ENCODE results near the gene ISG20L2.

The ISG20L2 gene

DNA sequence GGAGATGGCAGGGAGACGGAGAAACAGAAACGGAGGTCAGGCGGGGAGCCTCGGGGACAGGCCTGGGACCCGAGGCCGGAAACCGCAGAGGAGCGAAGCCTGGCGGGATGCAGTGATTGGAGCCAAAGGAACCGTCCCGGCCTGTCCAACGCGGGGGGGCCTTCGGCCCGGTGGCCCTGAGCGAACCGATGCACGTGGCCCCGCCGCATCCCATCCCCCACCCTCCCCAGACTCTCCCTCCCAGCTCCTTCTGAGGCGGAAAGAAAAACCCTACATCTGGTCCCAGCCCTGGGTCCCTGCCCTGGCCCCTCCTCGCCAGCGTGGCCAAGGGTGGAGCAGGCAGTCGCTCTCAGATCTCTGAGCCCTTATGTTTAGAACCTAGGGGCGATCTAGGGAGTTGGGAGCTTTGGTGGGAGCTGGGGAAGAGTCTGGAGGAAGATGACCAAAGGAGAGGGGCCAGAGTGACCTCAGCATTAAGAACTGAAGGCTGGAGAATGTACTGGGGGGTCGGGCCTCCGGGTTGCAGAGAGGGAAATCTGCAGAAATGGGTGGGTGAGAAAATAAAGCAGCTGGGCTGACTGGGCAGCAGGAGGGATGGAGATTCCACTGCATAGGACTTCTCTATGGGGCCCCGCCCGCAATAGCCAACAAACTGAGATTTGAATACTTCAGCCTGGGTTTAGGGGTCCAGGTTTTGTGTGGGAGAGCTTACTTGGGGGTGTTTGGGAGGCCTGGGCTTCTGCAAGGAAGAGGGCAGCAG is 21.7 kb downstream of the ISG20L2 start:
- TF ChIP-seq ZFP30 (CRISPR knock-in tag; IDR thresholded peaks at IDR 0.05) = no peak
- no peak for TF ChIP-seq TCF4 (CRISPR knock-in tag; IDR thresholded peaks at IDR 0.05; ENCODE audit: borderline replicate concordance)
- no peak for ATAC-seq

DNA sequence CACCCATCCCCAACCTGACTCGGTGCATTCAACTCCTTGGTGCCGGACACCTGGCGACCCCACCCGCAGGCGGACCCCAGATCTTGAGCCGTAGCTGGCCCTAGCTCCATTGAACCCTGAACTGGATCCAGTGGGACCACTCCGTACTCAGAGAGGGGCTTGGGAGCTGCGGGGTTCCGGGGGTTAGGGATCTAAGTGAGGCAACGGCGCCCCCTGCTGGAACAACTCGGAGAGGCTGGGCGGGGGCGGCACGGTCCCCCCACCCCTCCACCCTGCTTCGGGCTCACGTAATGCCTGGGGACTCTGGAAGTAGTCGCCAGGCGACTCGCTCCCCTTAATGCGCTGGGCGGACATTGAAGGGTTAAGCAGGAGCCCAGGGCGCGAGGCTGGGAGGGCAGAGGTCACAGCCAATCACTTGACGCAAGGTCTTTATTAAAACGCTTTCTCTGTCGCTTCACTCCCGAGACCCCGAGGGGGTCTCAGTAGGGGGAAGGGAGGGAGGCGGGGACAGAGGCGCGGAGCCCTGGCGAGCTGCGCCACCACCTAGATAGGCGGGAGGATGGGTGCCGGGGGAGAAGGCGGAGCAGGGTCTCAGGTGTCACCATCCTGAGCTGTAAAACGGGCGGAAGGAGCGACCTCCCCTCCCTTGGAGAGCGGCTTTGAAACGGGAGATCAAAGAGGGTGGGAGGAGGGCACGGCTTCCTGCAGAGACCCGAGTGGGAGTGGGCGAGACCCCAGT is 22.5 kb downstream of the ISG20L2 start:
- ATAC-seq = peak; percentile 24
- TF ChIP-seq ZFP3 (CRISPR knock-in tag; IDR thresholded peaks at IDR 0.05) = no peak
- no peak for TF ChIP-seq RARB (CRISPR knock-in tag; IDR thresholded peaks at IDR 0.05)
- TF ChIP-seq TOX (CRISPR knock-in tag; IDR thresholded peaks at IDR 0.05; ENCODE audit: borderline replicate concordance) = 0 out of 2 replicates have a peak, but pooled peaks have one; percentile 1
- TF ChIP-seq GLIS3 (CRISPR knock-in tag; IDR thresholded peaks at IDR 0.05) = no peak
- TF ChIP-seq, protein P1, sequence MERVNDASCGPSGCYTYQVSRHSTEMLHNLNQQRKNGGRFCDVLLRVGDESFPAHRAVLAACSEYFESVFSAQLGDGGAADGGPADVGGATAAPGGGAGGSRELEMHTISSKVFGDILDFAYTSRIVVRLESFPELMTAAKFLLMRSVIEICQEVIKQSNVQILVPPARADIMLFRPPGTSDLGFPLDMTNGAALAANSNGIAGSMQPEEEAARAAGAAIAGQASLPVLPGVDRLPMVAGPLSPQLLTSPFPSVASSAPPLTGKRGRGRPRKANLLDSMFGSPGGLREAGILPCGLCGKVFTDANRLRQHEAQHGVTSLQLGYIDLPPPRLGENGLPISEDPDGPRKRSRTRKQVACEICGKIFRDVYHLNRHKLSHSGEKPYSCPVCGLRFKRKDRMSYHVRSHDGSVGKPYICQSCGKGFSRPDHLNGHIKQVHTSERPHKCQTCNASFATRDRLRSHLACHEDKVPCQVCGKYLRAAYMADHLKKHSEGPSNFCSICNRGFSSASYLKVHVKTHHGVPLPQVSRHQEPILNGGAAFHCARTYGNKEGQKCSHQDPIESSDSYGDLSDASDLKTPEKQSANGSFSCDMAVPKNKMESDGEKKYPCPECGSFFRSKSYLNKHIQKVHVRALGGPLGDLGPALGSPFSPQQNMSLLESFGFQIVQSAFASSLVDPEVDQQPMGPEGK (CRISPR knock-in tag; IDR thresholded peaks at IDR 0.05; ENCODE audit: borderline replicate concordance) = peak; percentile 71; the same call in 1 of the 2 replicates

DNA sequence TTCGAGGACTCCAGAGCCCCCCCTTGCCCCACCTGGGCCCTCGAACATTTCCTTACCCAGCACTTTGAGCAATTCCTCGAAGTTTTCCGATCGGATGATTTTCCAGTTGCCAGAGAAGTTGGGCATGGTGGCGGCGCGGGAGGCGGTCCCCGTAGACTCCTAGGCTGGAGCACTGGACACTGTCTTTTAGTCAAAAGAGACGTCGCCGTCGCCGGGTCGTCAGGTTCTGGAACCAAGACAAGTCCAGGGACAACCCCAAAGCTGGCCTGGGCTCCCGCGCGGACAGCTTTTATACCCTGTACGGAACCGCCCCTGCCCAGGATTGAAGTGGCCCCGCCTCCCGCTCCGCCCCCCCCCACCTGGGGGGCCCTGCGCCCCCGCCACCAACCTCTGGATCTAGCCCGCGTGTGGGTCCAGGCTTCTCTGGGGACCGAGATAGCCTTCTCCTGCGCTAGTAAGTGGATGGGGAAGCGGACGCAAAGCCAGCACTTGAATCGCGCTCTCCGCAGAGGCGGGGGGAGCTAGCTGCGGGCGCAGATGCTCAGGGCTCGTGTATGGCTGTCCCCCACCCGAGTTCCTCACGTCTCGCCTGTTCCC is 23.1 kb downstream of the ISG20L2 start, which contains the start of gene CRABP2:
CRABP2 (minus strand) TSS at position 263 of the 597 bp plus-strand sequence; CDS start at position 126, 137 bp downstream.
- TF ChIP-seq TOX (CRISPR knock-in tag; IDR thresholded peaks at IDR 0.05; ENCODE audit: borderline replicate concordance) (peak; percentile 39; the same call in 1 of the 2 replicates), GLIS3 (CRISPR knock-in tag; IDR thresholded peaks at IDR 0.05) (no peak)
- ATAC-seq = peak; percentile 9

DNA sequence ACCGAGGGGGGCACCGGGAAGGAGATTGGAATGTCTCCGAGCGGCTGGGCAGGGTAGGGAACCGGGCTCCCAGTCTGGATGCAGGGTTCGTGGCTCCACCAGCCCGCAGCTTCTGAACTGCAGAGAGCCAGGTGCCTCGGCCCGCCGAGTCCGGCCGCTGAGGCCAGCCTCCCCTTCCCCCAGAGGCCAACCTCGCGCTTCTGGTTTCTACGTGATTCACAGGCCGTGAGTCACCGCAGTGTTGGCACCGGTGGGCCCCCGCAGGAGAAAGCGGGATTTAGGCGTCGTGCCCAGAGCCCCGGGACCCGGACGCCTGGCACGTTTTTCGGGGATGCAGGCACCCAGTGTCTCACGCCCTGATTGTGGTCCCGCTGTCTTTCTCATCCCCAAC is 23.6 kb downstream of the ISG20L2 start:
- TF ChIP-seq, protein P2, sequence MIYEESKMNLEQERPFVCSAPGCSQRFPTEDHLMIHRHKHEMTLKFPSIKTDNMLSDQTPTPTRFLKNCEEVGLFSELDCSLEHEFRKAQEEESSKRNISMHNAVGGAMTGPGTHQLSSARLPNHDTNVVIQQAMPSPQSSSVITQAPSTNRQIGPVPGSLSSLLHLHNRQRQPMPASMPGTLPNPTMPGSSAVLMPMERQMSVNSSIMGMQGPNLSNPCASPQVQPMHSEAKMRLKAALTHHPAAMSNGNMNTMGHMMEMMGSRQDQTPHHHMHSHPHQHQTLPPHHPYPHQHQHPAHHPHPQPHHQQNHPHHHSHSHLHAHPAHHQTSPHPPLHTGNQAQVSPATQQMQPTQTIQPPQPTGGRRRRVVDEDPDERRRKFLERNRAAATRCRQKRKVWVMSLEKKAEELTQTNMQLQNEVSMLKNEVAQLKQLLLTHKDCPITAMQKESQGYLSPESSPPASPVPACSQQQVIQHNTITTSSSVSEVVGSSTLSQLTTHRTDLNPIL (CRISPR knock-in tag; IDR thresholded peaks at IDR 0.05; ENCODE audit: low read depth) = no peak
- TF ChIP-seq, protein P3, sequence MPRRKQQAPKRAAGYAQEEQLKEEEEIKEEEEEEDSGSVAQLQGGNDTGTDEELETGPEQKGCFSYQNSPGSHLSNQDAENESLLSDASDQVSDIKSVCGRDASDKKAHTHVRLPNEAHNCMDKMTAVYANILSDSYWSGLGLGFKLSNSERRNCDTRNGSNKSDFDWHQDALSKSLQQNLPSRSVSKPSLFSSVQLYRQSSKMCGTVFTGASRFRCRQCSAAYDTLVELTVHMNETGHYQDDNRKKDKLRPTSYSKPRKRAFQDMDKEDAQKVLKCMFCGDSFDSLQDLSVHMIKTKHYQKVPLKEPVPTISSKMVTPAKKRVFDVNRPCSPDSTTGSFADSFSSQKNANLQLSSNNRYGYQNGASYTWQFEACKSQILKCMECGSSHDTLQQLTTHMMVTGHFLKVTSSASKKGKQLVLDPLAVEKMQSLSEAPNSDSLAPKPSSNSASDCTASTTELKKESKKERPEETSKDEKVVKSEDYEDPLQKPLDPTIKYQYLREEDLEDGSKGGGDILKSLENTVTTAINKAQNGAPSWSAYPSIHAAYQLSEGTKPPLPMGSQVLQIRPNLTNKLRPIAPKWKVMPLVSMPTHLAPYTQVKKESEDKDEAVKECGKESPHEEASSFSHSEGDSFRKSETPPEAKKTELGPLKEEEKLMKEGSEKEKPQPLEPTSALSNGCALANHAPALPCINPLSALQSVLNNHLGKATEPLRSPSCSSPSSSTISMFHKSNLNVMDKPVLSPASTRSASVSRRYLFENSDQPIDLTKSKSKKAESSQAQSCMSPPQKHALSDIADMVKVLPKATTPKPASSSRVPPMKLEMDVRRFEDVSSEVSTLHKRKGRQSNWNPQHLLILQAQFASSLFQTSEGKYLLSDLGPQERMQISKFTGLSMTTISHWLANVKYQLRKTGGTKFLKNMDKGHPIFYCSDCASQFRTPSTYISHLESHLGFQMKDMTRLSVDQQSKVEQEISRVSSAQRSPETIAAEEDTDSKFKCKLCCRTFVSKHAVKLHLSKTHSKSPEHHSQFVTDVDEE (CRISPR knock-in tag; IDR thresholded peaks at IDR 0.05) = no peak
- TF ChIP-seq, protein P4, sequence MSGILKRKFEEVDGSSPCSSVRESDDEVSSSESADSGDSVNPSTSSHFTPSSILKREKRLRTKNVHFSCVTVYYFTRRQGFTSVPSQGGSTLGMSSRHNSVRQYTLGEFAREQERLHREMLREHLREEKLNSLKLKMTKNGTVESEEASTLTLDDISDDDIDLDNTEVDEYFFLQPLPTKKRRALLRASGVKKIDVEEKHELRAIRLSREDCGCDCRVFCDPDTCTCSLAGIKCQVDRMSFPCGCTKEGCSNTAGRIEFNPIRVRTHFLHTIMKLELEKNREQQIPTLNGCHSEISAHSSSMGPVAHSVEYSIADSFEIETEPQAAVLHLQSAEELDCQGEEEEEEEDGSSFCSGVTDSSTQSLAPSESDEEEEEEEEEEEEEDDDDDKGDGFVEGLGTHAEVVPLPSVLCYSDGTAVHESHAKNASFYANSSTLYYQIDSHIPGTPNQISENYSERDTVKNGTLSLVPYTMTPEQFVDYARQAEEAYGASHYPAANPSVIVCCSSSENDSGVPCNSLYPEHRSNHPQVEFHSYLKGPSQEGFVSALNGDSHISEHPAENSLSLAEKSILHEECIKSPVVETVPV (CRISPR knock-in tag; IDR thresholded peaks at IDR 0.05) = no peak
- TF ChIP-seq CSDC2 (CRISPR knock-in tag; IDR thresholded peaks at IDR 0.05) (0 out of 2 replicates have a peak, but pooled peaks have one; percentile 46), BACH2 (CRISPR knock-in tag; IDR thresholded peaks at IDR 0.05; ENCODE audit: borderline replicate concordance) (no peak), ZNF70 (CRISPR knock-in tag; IDR thresholded peaks at IDR 0.05) (no peak), ZFP3 (CRISPR knock-in tag; IDR thresholded peaks at IDR 0.05) (0 out of 2 replicates have a peak, but pooled peaks have one; percentile 45), OSR1 (CRISPR knock-in tag; IDR thresholded peaks at IDR 0.05) (no peak), ISL1 (CRISPR knock-in tag; IDR thresholded peaks at IDR 0.05) (no peak), RARB (CRISPR knock-in tag; IDR thresholded peaks at IDR 0.05) (no peak), GLIS3 (CRISPR knock-in tag; IDR thresholded peaks at IDR 0.05) (no peak)
- TF ChIP-seq, protein P1 (CRISPR knock-in tag; IDR thresholded peaks at IDR 0.05; ENCODE audit: borderline replicate concordance) = peak; percentile 57
- TF ChIP-seq, protein P5, sequence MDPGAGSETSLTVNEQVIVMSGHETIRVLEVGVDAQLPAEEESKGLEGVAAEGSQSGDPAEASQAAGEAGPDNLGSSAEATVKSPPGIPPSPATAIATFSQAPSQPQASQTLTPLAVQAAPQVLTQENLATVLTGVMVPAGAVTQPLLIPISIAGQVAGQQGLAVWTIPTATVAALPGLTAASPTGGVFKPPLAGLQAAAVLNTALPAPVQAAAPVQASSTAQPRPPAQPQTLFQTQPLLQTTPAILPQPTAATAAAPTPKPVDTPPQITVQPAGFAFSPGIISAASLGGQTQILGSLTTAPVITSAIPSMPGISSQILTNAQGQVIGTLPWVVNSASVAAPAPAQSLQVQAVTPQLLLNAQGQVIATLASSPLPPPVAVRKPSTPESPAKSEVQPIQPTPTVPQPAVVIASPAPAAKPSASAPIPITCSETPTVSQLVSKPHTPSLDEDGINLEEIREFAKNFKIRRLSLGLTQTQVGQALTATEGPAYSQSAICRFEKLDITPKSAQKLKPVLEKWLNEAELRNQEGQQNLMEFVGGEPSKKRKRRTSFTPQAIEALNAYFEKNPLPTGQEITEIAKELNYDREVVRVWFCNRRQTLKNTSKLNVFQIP (CRISPR knock-in tag; IDR thresholded peaks at IDR 0.05; ENCODE audit: borderline replicate concordance, low read depth) = peak; percentile 85; the same call in 1 of the 2 replicates
- ATAC-seq = peak; percentile 40

Data from SK-N-SH treated with all-trans-retinoic acid at 6 μM for 48 hours (cell line).